ENCODE data around the gene VWA8.
"Not testable (repeated sequence)": the region's sequence is repeated elsewhere in the genome, so short reads cannot be mapped to it uniquely, and the experiment has no call there.

VWA8 gene

GRCh38 chr13:41578371-41578770, 382.5 kb downstream of the VWA8 start:
- peaks cover 0 to 3% of the 10 kb centered on the region in 2 donors for H3K36me3 ChIP-seq (ENCODE audit: control insufficient read depth in 2 of 2, insufficient read depth in 2 of 2, low read length in 2 of 2)
- H3K9me3 ChIP-seq (ENCODE audit: control insufficient read depth in 2 of 2, low read length in 2 of 2), result no peaks in the 10 kb centered on the region
- no peaks in the 10 kb centered on the region for H3K4me1 ChIP-seq (ENCODE audit: control insufficient read depth, insufficient read depth, low read length)
- no peak overlapping the region for H3K9ac ChIP-seq (ENCODE audit: low read length in 2 of 2)
- H3K27me3 ChIP-seq (ENCODE audit: control insufficient read depth in 1 of 2, insufficient read depth in 2 of 2, low read length in 2 of 2), result no peaks in the 10 kb centered on the region
- H3K4me3 ChIP-seq (ENCODE audit: low read length in 2 of 2), result no peak overlapping the region
- no peak overlapping the region for H3K27ac ChIP-seq (ENCODE audit: low read length)

DNA sequence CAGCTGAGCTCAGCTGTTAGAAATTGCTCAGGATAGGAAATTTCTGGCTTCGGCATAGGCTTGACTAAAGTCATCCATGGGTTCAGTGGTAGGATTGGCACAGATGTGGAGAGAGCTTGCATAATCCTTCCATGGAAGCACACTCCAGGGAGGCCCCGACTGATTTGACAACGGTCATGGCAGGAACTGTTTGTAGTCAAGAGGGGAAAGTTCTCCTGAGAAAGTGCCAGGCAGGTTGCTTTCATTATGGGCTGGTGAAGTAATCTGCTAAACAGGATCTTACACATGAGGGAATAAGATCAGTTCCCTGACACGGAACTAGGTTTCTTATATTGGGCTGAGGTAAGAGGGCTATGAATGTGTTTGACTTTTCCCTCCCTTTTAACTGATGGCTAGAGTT, 383.5 kb downstream of the VWA8 start:
- Histone ChIP-seq H3K4me1 (ENCODE audit: control insufficient read depth, insufficient read depth, low read length) (no peaks in the 10 kb centered on the region), H3K9me3 (ENCODE audit: control insufficient read depth in 2 of 2, low read length in 2 of 2) (no peaks in the 10 kb centered on the region), H3K4me3 (ENCODE audit: low read length in 2 of 2) (no peak overlapping the region), H3K27ac (ENCODE audit: low read length) (no peak overlapping the region), H3K27me3 (ENCODE audit: control insufficient read depth in 1 of 2, insufficient read depth in 2 of 2, low read length in 2 of 2) (no peaks in the 10 kb centered on the region), H3K36me3 (ENCODE audit: control insufficient read depth in 2 of 2, insufficient read depth in 2 of 2, low read length in 2 of 2) (peaks cover 0 to 3% of the 10 kb centered on the region in 2 donors), H3K9ac (ENCODE audit: low read length in 2 of 2) (no peak overlapping the region)

GRCh38 chr13:41573640-41574039, 387.3 kb downstream of the VWA8 start:
- H3K27ac ChIP-seq (ENCODE audit: low read length); H3K4me3 ChIP-seq (ENCODE audit: low read length in 2 of 2); H3K27me3 ChIP-seq (ENCODE audit: control insufficient read depth in 1 of 2, insufficient read depth in 2 of 2, low read length in 2 of 2); H3K9ac ChIP-seq (ENCODE audit: low read length in 2 of 2); H3K36me3 ChIP-seq (ENCODE audit: control insufficient read depth in 2 of 2, insufficient read depth in 2 of 2, low read length in 2 of 2); H3K4me1 ChIP-seq (ENCODE audit: control insufficient read depth, insufficient read depth, low read length); H3K9me3 ChIP-seq (ENCODE audit: control insufficient read depth in 2 of 2, low read length in 2 of 2): not testable (repeated sequence)

- H3K9me3 ChIP-seq (ENCODE audit: control insufficient read depth in 2 of 2, low read length in 2 of 2); H3K9ac ChIP-seq (ENCODE audit: low read length in 2 of 2); H3K36me3 ChIP-seq (ENCODE audit: control insufficient read depth in 2 of 2, insufficient read depth in 2 of 2, low read length in 2 of 2); H3K4me3 ChIP-seq (ENCODE audit: low read length in 2 of 2); H3K4me1 ChIP-seq (ENCODE audit: control insufficient read depth, insufficient read depth, low read length); H3K27me3 ChIP-seq (ENCODE audit: control insufficient read depth in 1 of 2, insufficient read depth in 2 of 2, low read length in 2 of 2); H3K27ac ChIP-seq (ENCODE audit: low read length): not testable (repeated sequence)
These were observed 389.0 kb downstream of the VWA8 start for GRCh38 chr13:41571817-41572340.

DNA sequence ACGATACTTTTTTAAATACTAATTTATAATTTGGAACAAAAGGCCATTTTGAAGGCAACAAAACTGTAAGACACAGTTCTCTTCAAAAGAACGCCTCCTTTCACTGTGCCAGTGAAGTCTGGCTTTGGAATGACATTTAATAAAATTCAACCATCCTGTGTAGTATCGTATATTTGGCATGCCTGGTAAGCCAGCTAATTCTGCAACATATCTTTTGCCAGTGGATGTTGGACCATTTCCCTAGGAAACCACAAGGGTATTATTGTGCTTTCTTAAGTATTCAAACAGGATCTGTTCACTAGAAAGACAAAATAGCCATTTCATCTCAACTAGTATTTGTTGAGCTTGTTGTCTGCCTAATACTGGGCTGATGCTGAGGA, 391.9 kb downstream of the VWA8 start:
- H3K27ac ChIP-seq (ENCODE audit: low read length), result no peak overlapping the region
- H3K36me3 ChIP-seq (ENCODE audit: control insufficient read depth in 2 of 2, insufficient read depth in 2 of 2, low read length in 2 of 2), result peaks cover 0 to 2% of the 10 kb centered on the region in 2 donors
- H3K9me3 ChIP-seq (ENCODE audit: control insufficient read depth in 2 of 2, low read length in 2 of 2), result no peaks in the 10 kb centered on the region
- H3K9ac ChIP-seq (ENCODE audit: low read length in 2 of 2), result no peak overlapping the region
- H3K27me3 ChIP-seq (ENCODE audit: control insufficient read depth in 1 of 2, insufficient read depth in 2 of 2, low read length in 2 of 2), result no peaks in the 10 kb centered on the region
- peaks cover 2% of the 10 kb centered on the region for H3K4me1 ChIP-seq (ENCODE audit: control insufficient read depth, insufficient read depth, low read length)
- no peak overlapping the region for H3K4me3 ChIP-seq (ENCODE audit: low read length in 2 of 2)

- no peaks in the 10 kb centered on the region for H3K9me3 ChIP-seq (ENCODE audit: control insufficient read depth in 2 of 2, low read length in 2 of 2)
- H3K4me1 ChIP-seq (ENCODE audit: control insufficient read depth, insufficient read depth, low read length), result peaks cover 2% of the 10 kb centered on the region
- H3K9ac ChIP-seq (ENCODE audit: low read length in 2 of 2), result no peak overlapping the region
- H3K36me3 ChIP-seq (ENCODE audit: control insufficient read depth in 2 of 2, insufficient read depth in 2 of 2, low read length in 2 of 2), result peaks cover 0 to 2% of the 10 kb centered on the region in 2 donors
- no peak overlapping the region for H3K27ac ChIP-seq (ENCODE audit: low read length)
- H3K4me3 ChIP-seq (ENCODE audit: low read length in 2 of 2), result no peak overlapping the region
- no peaks in the 10 kb centered on the region for H3K27me3 ChIP-seq (ENCODE audit: control insufficient read depth in 1 of 2, insufficient read depth in 2 of 2, low read length in 2 of 2)
These were observed 392.6 kb downstream of the VWA8 start for GRCh38 chr13:41568143-41568971.

DNA sequence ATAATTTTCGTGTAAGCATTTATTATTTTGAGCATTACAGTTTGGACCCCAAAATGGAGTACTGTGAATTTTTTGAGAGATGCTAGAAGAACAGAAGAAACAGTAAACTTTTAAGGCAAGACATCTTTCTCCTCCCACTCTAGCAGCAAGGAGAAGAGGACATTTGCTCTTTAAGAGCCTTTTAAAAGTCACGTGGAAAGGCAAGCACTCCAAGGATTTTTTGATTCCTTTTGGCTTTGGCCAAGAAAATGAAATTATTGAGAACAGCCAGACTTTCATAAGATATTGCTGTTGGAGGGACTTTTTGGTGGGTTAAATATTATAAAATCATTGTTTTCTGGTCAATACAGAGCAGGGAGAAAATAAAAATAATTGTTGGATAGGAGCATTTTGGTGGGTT, 393.5 kb downstream of the VWA8 start:
- Histone ChIP-seq H3K27ac (ENCODE audit: low read length) (no peak overlapping the region), H3K4me1 (ENCODE audit: control insufficient read depth, insufficient read depth, low read length) (peaks cover 2% of the 10 kb centered on the region)

GRCh38 chr13:41565846-41566245, 395.1 kb downstream of the VWA8 start:
- no peak overlapping the region for H3K9ac ChIP-seq (ENCODE audit: low read length in 2 of 2)
- H3K27ac ChIP-seq (ENCODE audit: low read length), result no peak overlapping the region
- H3K27me3 ChIP-seq (ENCODE audit: control insufficient read depth in 1 of 2, insufficient read depth in 2 of 2, low read length in 2 of 2), result no peaks in the 10 kb centered on the region
- peaks cover 2% of the 10 kb centered on the region for H3K4me1 ChIP-seq (ENCODE audit: control insufficient read depth, insufficient read depth, low read length)
- peaks cover 0 to 2% of the 10 kb centered on the region in 2 donors for H3K36me3 ChIP-seq (ENCODE audit: control insufficient read depth in 2 of 2, insufficient read depth in 2 of 2, low read length in 2 of 2)
- H3K9me3 ChIP-seq (ENCODE audit: control insufficient read depth in 2 of 2, low read length in 2 of 2), result no peaks in the 10 kb centered on the region
- no peak overlapping the region for H3K4me3 ChIP-seq (ENCODE audit: low read length in 2 of 2)

More for the DNA sequence above, 393.5 kb downstream of the VWA8 start:
- Histone ChIP-seq H3K4me3 (ENCODE audit: low read length in 2 of 2) (no peak overlapping the region), H3K9ac (ENCODE audit: low read length in 2 of 2) (no peak overlapping the region), H3K27me3 (ENCODE audit: control insufficient read depth in 1 of 2, insufficient read depth in 2 of 2, low read length in 2 of 2) (no peaks in the 10 kb centered on the region), H3K36me3 (ENCODE audit: control insufficient read depth in 2 of 2, insufficient read depth in 2 of 2, low read length in 2 of 2) (peaks cover 0 to 2% of the 10 kb centered on the region in 2 donors), H3K9me3 (ENCODE audit: control insufficient read depth in 2 of 2, low read length in 2 of 2) (no peaks in the 10 kb centered on the region)

DNA sequence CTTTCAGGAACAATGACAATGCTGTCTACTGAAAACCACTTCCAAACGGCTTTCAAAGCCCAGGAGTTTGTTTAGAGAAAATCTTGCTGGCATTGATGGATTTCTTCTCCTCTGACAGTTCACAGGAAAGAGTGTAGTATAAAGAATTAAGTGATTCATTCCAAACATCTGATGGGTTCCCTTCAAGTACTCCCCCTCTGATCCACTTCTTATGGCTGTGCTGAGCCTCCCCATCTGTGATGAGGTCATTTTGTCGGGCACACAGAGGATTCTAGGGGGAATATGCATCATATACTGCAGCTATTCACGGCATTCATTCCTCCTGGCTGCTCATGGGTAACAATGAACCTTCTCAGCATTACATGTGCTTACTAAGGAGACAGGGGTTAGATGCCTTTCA, 395.7 kb downstream of the VWA8 start:
- peaks cover 2% of the 10 kb centered on the region for H3K4me1 ChIP-seq (ENCODE audit: control insufficient read depth, insufficient read depth, low read length)
- H3K9me3 ChIP-seq (ENCODE audit: control insufficient read depth in 2 of 2, low read length in 2 of 2), result no peaks in the 10 kb centered on the region
- no peak overlapping the region for H3K9ac ChIP-seq (ENCODE audit: low read length in 2 of 2)

GRCh38 chr13:41563984-41564365, 396.9 kb downstream of the VWA8 start:
- H3K4me1 ChIP-seq (ENCODE audit: control insufficient read depth, insufficient read depth, low read length), result peaks cover 2% of the 10 kb centered on the region
- H3K27me3 ChIP-seq (ENCODE audit: control insufficient read depth in 1 of 2, insufficient read depth in 2 of 2, low read length in 2 of 2), result no peaks in the 10 kb centered on the region
- H3K27ac ChIP-seq (ENCODE audit: low read length), result no peak overlapping the region
- H3K9ac ChIP-seq (ENCODE audit: low read length in 2 of 2), result no peak overlapping the region
- H3K4me3 ChIP-seq (ENCODE audit: low read length in 2 of 2), result no peak overlapping the region
- H3K9me3 ChIP-seq (ENCODE audit: control insufficient read depth in 2 of 2, low read length in 2 of 2), result no peaks in the 10 kb centered on the region
- H3K36me3 ChIP-seq (ENCODE audit: control insufficient read depth in 2 of 2, insufficient read depth in 2 of 2, low read length in 2 of 2), result peaks cover 0 to 2% of the 10 kb centered on the region in 2 donors

More for the DNA sequence above, 395.7 kb downstream of the VWA8 start:
- H3K27me3 ChIP-seq (ENCODE audit: control insufficient read depth in 1 of 2, insufficient read depth in 2 of 2, low read length in 2 of 2), result no peaks in the 10 kb centered on the region
- H3K4me3 ChIP-seq (ENCODE audit: low read length in 2 of 2), result no peak overlapping the region
- no peak overlapping the region for H3K27ac ChIP-seq (ENCODE audit: low read length)
- H3K36me3 ChIP-seq (ENCODE audit: control insufficient read depth in 2 of 2, insufficient read depth in 2 of 2, low read length in 2 of 2), result peaks cover 0 to 2% of the 10 kb centered on the region in 2 donors

GRCh38 chr13:41563341-41563983, 397.4 kb downstream of the VWA8 start:
- Histone ChIP-seq H3K27ac (ENCODE audit: low read length) (no peak overlapping the region), H3K9ac (ENCODE audit: low read length in 2 of 2) (no peak overlapping the region)

More at GRCh38 chr13:41563341-41563983, 397.4 kb downstream of the VWA8 start:
- peaks cover 0 to 2% of the 10 kb centered on the region in 2 donors for H3K36me3 ChIP-seq (ENCODE audit: control insufficient read depth in 2 of 2, insufficient read depth in 2 of 2, low read length in 2 of 2)
- H3K4me1 ChIP-seq (ENCODE audit: control insufficient read depth, insufficient read depth, low read length), result peaks cover under 1% of the 10 kb centered on the region
- H3K27me3 ChIP-seq (ENCODE audit: control insufficient read depth in 1 of 2, insufficient read depth in 2 of 2, low read length in 2 of 2), result no peaks in the 10 kb centered on the region
- H3K4me3 ChIP-seq (ENCODE audit: low read length in 2 of 2), result no peak overlapping the region
- no peaks in the 10 kb centered on the region for H3K9me3 ChIP-seq (ENCODE audit: control insufficient read depth in 2 of 2, low read length in 2 of 2)

Measured in stomach smooth muscle (tissue), 2 donors.